Dorsolateral prefrontal cortex (tissue), 118 donors: ENCODE measurements around the gene TBX19. TPM values are rescaled to one million over a fixed set of nuclear protein-coding genes. Genes with fewer than 3 reads are reported as not detected.

ENCODE experiments used
- total RNA-seq, 120 experiments: library from RNA; stranded (reverse); gene quantifications; one replicate each; pipeline versions ENCODE4 v1.2.3 to v1.2.4, GENCODE V29; 2022

TBX19 gene
- total RNA-seq, 120 experiments from 2014 or later, result 0.26 to 4.3 (median 1.2) TPM; not detected in 2

Other genes with a start within 250 kb of the TBX19 start
- gene GPR161, start 143.9 kb upstream of the TBX19 start, total RNA-seq, result 10 to 100 TPM in 108 of 120 experiments, 1 to 10 TPM in 12; 7.9 to 19.9 (median 13.2) TPM
- gene TIPRL, start 101.9 kb upstream of the TBX19 start, total RNA-seq, result 10 to 100 TPM; 14.6 to 51.2 (median 34.7) TPM
- gene SFT2D2, start 54.9 kb upstream of the TBX19 start, total RNA-seq, result 10 to 100 TPM; 15.0 to 59.6 (median 26.0) TPM